ENCODE measurements around the gene SLC5A9. TPM values are rescaled to one million over a fixed set of nuclear protein-coding genes. Genes with fewer than 3 reads are reported as not detected.

The SLC5A9 gene
- total RNA-seq, 1 experiment from 2014 or later, result not detected

- Histone ChIP-seq H4K91ac (ENCODE audit: insufficient read length, low read depth, low read length) (no peak overlapping the region), H3K9me3 (ENCODE audit: control insufficient read depth, low read depth, low read length) (no peaks in the 10 kb centered on the region), H4K20me1 (ENCODE audit: control insufficient read depth, insufficient read depth, insufficient read length) (no peaks in the 10 kb centered on the region), H3K4me2 (ENCODE audit: insufficient read depth, insufficient read length, low read length) (no peak overlapping the region), H3K79me1 (ENCODE audit: insufficient read depth, low read depth, low read length, poor library complexity, severe bottlenecking) (no peaks in the 10 kb centered on the region), H3T11ph (ENCODE audit: low read length) (no peak overlapping the region), H3K79me2 (ENCODE audit: insufficient read depth, low read length) (no peaks in the 10 kb centered on the region), H3K27me3 (ENCODE audit: insufficient read depth, low read length) (no peaks in the 10 kb centered on the region), H3K4ac (ENCODE audit: low read depth, low read length) (no peak overlapping the region), H3K18ac (ENCODE audit: insufficient read length, low read depth, low read length) (no peak overlapping the region), H2BK20ac (ENCODE audit: low read depth, low read length, poor library complexity, severe bottlenecking) (no peak overlapping the region), H3K14ac (ENCODE audit: insufficient read depth, low read length) (no peak overlapping the region), H2BK15ac (ENCODE audit: low read depth, low read length) (no peak overlapping the region), H2BK12ac (ENCODE audit: insufficient read length, low read depth, low read length) (no peak overlapping the region), H3K4me1 (ENCODE audit: insufficient read depth, low read length) (no peaks in the 10 kb centered on the region), H3K27ac (ENCODE audit: insufficient read length, low read depth, low read length) (no peak overlapping the region), H2BK5ac (ENCODE audit: insufficient read length, low read length) (no peak overlapping the region), H2AK5ac (ENCODE audit: insufficient read length, low read length) (no peak overlapping the region), H4K8ac (replicated peaks; ENCODE audit: insufficient read length, low read depth, low read length) (no peak overlapping the region), H3K9ac (ENCODE audit: extremely low read depth, insufficient read length, low read length) (no peak overlapping the region), H2AFZ (ENCODE audit: low read length) (no peak overlapping the region), H3K56ac (ENCODE audit: insufficient read length, low read depth, low read length) (no peak overlapping the region), H4K5ac (ENCODE audit: insufficient read length, low read depth, low read length) (no peak overlapping the region), H2BK120ac (ENCODE audit: low read depth, low read length, poor library complexity, severe bottlenecking) (no peak overlapping the region), H3K23me2 (ENCODE audit: insufficient read length, low read depth, low read length, poor library complexity, severe bottlenecking) (no peaks in the 10 kb centered on the region), H3K23ac (ENCODE audit: insufficient read length, low read depth, low read length) (no peak overlapping the region)
- peaks cover 4% of the 10 kb centered on the region; the same call in 1 of the 2 replicates for H3K27me3 Mint-ChIP-seq (ENCODE audit: low read depth)
- WGBS (ENCODE audit: extremely low coverage, insufficient read length, low lambda C conversion rate), result no CpG with 5 or more reads among the region's 3 CpGs
- H3K9me3 Mint-ChIP-seq, result peaks cover 24 to 33% of the 10 kb centered on the region in 2 experiments; a peak in 4 of 5 replicates
- H3K36me3 Mint-ChIP-seq (ENCODE audit: insufficient read depth in 1 of 3, low read depth in 3 of 3), result peaks cover 7 to 20% (median 8%) of the 10 kb centered on the region in 3 experiments
- no peak overlapping the region for H3K4me3 Mint-ChIP-seq
- TF ChIP-seq, protein P1, sequence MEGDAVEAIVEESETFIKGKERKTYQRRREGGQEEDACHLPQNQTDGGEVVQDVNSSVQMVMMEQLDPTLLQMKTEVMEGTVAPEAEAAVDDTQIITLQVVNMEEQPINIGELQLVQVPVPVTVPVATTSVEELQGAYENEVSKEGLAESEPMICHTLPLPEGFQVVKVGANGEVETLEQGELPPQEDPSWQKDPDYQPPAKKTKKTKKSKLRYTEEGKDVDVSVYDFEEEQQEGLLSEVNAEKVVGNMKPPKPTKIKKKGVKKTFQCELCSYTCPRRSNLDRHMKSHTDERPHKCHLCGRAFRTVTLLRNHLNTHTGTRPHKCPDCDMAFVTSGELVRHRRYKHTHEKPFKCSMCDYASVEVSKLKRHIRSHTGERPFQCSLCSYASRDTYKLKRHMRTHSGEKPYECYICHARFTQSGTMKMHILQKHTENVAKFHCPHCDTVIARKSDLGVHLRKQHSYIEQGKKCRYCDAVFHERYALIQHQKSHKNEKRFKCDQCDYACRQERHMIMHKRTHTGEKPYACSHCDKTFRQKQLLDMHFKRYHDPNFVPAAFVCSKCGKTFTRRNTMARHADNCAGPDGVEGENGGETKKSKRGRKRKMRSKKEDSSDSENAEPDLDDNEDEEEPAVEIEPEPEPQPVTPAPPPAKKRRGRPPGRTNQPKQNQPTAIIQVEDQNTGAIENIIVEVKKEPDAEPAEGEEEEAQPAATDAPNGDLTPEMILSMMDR (conservative IDR thresholded peaks at IDR 0.05), result no peak
- no peak overlapping the region for H3K27ac Mint-ChIP-seq
- no peak for DNase-seq
- 0 out of 4 replicates have a peak, but pooled peaks cover 0 to 2% of the 10 kb centered on the region in 2 experiments for H3K4me1 Mint-ChIP-seq
Observed at GRCh38 chr1:48285525-48285924, 63.0 kb downstream of the SLC5A9 start.

Measured in H9 (cell line).